Stimulated activated CD8-positive, alpha-beta memory T cell treated with anti-CD3 and anti-CD28 coated beads, Interleukin-12 subunit alpha, Interleukin-12 subunit beta, amount 100 ng/mL, for 1 hour (primary cell): ENCODE measurements around the gene GLO1.

Source experiments
- DNase-seq: peaks from one replicate; pipeline ENCODE4 v3.0.0-alpha.2; 2020; ENCODE audit warnings: low read depth

The GLO1 gene

GRCh38 chr6:38702558-38703397 is at the start of gene GLO1:
TSS of gene GLO1 (minus strand) at chr6:38703145. CDS start at chr6:38703054, 91 bp downstream.
- peak; percentile 95 for DNase-seq

GRCh38 chr6:38750968-38751615 is 48.1 kb upstream of the GLO1 start:
- DNase-seq, result no peak

- no peak for DNase-seq
These were observed 46.5 kb upstream of the GLO1 start for GRCh38 chr6:38749473-38749872.

GRCh38 chr6:38739532-38739931 is 36.6 kb upstream of the GLO1 start:
- DNase-seq, result no peak

GRCh38 chr6:38738261-38738660 is 35.3 kb upstream of the GLO1 start:
- DNase-seq, result no peak

- DNase-seq, result no peak
These were observed 34.0 kb upstream of the GLO1 start for GRCh38 chr6:38736951-38737350.

GRCh38 chr6:38730140-38730862 is 27.4 kb upstream of the GLO1 start:
- no peak for DNase-seq

- no peak for DNase-seq
These were observed 25.3 kb upstream of the GLO1 start for GRCh38 chr6:38728203-38728602.

- DNase-seq, result no peak
These were observed 22.7 kb upstream of the GLO1 start for GRCh38 chr6:38725414-38726183.

- DNase-seq, result no peak
These were observed 21.4 kb upstream of the GLO1 start for GRCh38 chr6:38724343-38724742.

- no peak for DNase-seq
These were observed 20.8 kb upstream of the GLO1 start for GRCh38 chr6:38723783-38724182.

- DNase-seq, result no peak
These were observed 19.9 kb upstream of the GLO1 start for GRCh38 chr6:38722727-38723334.

- no peak for DNase-seq
These were observed 19.1 kb upstream of the GLO1 start for GRCh38 chr6:38722038-38722437.

- no peak for DNase-seq
These were observed 17.4 kb upstream of the GLO1 start for GRCh38 chr6:38720295-38720694.

- DNase-seq, result no peak
These were observed 16.4 kb upstream of the GLO1 start for GRCh38 chr6:38719358-38719757.

GRCh38 chr6:38716825-38717224 is 13.9 kb upstream of the GLO1 start:
- DNase-seq, result no peak

GRCh38 chr6:38715016-38715689 is 12.2 kb upstream of the GLO1 start, which contains the start of gene DNAH8:
TSS of gene DNAH8 (plus strand) at chr6:38715311. CDS start at chr6:38722810, 7,499 bp downstream.
- DNase-seq, result no peak

GRCh38 chr6:38714239-38715015 is 11.5 kb upstream of the GLO1 start:
- no peak for DNase-seq

- DNase-seq, result peak; percentile 26
These were observed 10.9 kb upstream of the GLO1 start for GRCh38 chr6:38713812-38714211.

GRCh38 chr6:38708496-38708895 is 5.6 kb upstream of the GLO1 start:
- DNase-seq, result no peak
